ENCODE results near the gene NLGN2. TPM values are rescaled to one million over a fixed set of nuclear protein-coding genes. Genes with fewer than 3 reads are reported as not detected.
"Not testable (repeated sequence)": the region's sequence is repeated elsewhere in the genome, so short reads cannot be mapped to it uniquely, and the experiment has no call there.

Gene NLGN2
- total and polyA plus RNA-seq, 2 of the 8 experiments (the other 6 are each of a cell fraction or from before 2014, with no cell fraction given) = 21.2 to 62.8 TPM

DNA sequence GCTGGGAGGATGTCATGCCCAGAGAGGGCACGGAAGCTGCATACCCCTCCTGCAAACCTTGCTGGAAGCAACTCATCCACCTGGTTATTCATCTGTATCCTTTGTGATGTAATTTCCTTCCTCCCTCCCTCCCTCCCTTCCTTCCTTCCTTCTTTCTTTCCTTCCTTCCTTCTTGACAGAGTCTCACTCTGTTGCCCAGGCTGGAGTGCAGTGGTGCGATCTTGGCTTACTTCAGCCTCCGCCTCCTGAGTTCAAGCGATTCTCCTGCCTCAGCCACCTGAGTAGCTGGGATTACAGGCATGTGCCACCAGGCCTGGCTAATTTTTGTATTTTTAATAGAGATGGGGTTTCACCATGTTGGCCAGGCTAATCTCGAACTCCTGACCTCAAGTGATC lies 39.0 kb upstream of the NLGN2 start:
- H2AFZ ChIP-seq (ENCODE audit: low read length) = peak overlapping the region; percentile 1; the same call in 1 of the 2 replicates
- H2BK12ac ChIP-seq (ENCODE audit: low read depth, low read length); H3K9ac ChIP-seq (replicated peaks in 1 of 4; ENCODE audit: extremely low read depth in 1 of 4, low read depth in 3 of 4, low read length in 3 of 4); H3K23me2 ChIP-seq (ENCODE audit: low read depth, low read length); H2AK5ac ChIP-seq (ENCODE audit: low read depth, low read length); DNase-seq (ENCODE audit: low read depth in 1 of 2, low spot score in 2 of 2); H3K79me2 ChIP-seq (ENCODE audit: control insufficient read depth in 1 of 2, insufficient read depth in 2 of 2, low read length in 2 of 2); H2BK120ac ChIP-seq (replicated peaks; ENCODE audit: low read depth, low read length); H3K14ac ChIP-seq (ENCODE audit: insufficient read length); H4K20me1 ChIP-seq (replicated peaks in 1 of 2; ENCODE audit: control insufficient read depth in 1 of 2, insufficient read depth in 2 of 2, low read length in 2 of 2); H3K18ac ChIP-seq (ENCODE audit: extremely low read depth, low read length); H3K27me3 ChIP-seq (replicated peaks in 1 of 4; ENCODE audit: control insufficient read depth in 3 of 4, extremely low read depth in 1 of 4, insufficient read depth in 3 of 4, low read length in 3 of 4); H2BK5ac ChIP-seq (ENCODE audit: low read depth, low read length); H3K36me3 ChIP-seq (ENCODE audit: control insufficient read depth in 2 of 4, insufficient read depth in 4 of 4, low read length in 3 of 4); H3K27ac ChIP-seq (ENCODE audit: low read depth, low read length); FAIRE-seq; H3K79me1 ChIP-seq (ENCODE audit: low read depth, low read length); H3K23ac ChIP-seq (ENCODE audit: insufficient read length); H2BK20ac ChIP-seq (ENCODE audit: low read length); H3K56ac ChIP-seq (replicated peaks; ENCODE audit: insufficient read length, low read depth, low read length); H2BK15ac ChIP-seq (ENCODE audit: low read length); H4K5ac ChIP-seq (ENCODE audit: insufficient read length, low read depth, low read length); H4K8ac ChIP-seq (ENCODE audit: extremely low read depth, insufficient read depth, low read length); H3K9me3 ChIP-seq (ENCODE audit: insufficient read depth in 2 of 2, low read depth in 1 of 2, low read length in 1 of 2); H3K4ac ChIP-seq (replicated peaks; ENCODE audit: insufficient read length, low read depth, low read length): not testable (repeated sequence)
- H3K4me3 ChIP-seq (ENCODE audit: extremely low read depth in 1 of 4, insufficient read depth in 2 of 4, low read depth in 3 of 4, low read length in 4 of 4) = peak overlapping the region in 1 of 4 experiments; percentile 37; a peak in 1 of 8 replicates
- CTCF ChIA-PET (ENCODE audit: partially characterized antibody) = interaction anchor here (0.6 to 2.5 kb wide), 8 partner anchors 13 to 192 kb away, joined by 3 to 16 read pairs (median 3); partner anchors contain the start of gene TMEM95
- 76% methylated on average over 5 of the region's 5 CpGs; no CpG with 5 or more reads in 1 of the 2 experiments for WGBS, 2 experiments (ENCODE audit: extremely low coverage in 1 of 2, insufficient coverage in 1 of 2, insufficient read length in 1 of 2, insufficient replicate concordance in 2 of 2, low coverage in 1 of 2, low lambda C conversion rate in 2 of 2, missing lambda C conversion rate in 1 of 2)
- H4K91ac ChIP-seq (replicated peaks; ENCODE audit: insufficient read length, low read length) = peak overlapping the region; percentile 15
- peaks cover 0 to 11% (median 4%) of the 10 kb centered on the region in 4 experiments; a peak in 5 of 7 replicates for H3K4me1 ChIP-seq (replicated peaks in 1 of 4; ENCODE audit: control insufficient read depth in 3 of 4, insufficient read depth in 4 of 4, low read length in 3 of 4)
- H3K4me2 ChIP-seq (ENCODE audit: insufficient read depth in 1 of 2, low read depth in 2 of 2, low read length in 2 of 2) = peak overlapping the region; percentile 51 to 52
- POLR2A ChIA-PET (ENCODE audit: partially characterized antibody) = interaction anchor here (0.6 to 2.7 kb wide), 11 partner anchors 12 to 205 kb away, joined by 3 to 10 read pairs (median 3); partner anchors contain the start of genes POLR2A, TMEM256, TMEM95 and TNK1
